Measurements from ENCODE around the gene CAPN15. TPM values are rescaled to one million over a fixed set of nuclear protein-coding genes. Genes with fewer than 3 reads are reported as not detected.
A peak's percentile ranks its signal among the peaks of the same experiment; 100 is the strongest.

CAPN15 gene
- polyA plus RNA-seq, 10 donors = 14.3 to 30.0 (median 24.0) TPM

GRCh38 chr16:524274-525040, 3.1 kb upstream of the CAPN15 start:
- no peak for DNase-seq

- no peak for DNase-seq
Observed at GRCh38 chr16:525123-525519, 2.4 kb upstream of the CAPN15 start.

- peak in 2 of 3 donors; percentile 28 to 56 for DNase-seq
Observed at GRCh38 chr16:525520-526180, 1.9 kb upstream of the CAPN15 start.

GRCh38 chr16:526181-527014, 1.1 kb upstream of the CAPN15 start:
- DNase-seq = no peak

GRCh38 chr16:528111-529011, 849 bp downstream of the CAPN15 start:
- peak in 2 of 3 donors; percentile 29 to 62 for DNase-seq

- DNase-seq = no peak
Observed at GRCh38 chr16:529012-529575, 1.6 kb downstream of the CAPN15 start.

- DNase-seq = no peak
Observed at GRCh38 chr16:530111-530817, 2.8 kb downstream of the CAPN15 start.

GRCh38 chr16:531494-532125, 4.1 kb downstream of the CAPN15 start:
- no peak for DNase-seq

- no peak for DNase-seq
Observed at GRCh38 chr16:533391-534123, 6.0 kb downstream of the CAPN15 start.

- peak in 2 of 3 donors; percentile 57 to 59 for DNase-seq
Observed at GRCh38 chr16:534135-534534, 6.6 kb downstream of the CAPN15 start.

- no peak for DNase-seq
Observed at GRCh38 chr16:534856-535445, 7.4 kb downstream of the CAPN15 start.

- peak in 1 of 3 donors; percentile 49 for DNase-seq
Observed at GRCh38 chr16:535446-536405, 8.2 kb downstream of the CAPN15 start.

- DNase-seq = no peak
Observed at GRCh38 chr16:536746-537145, 9.2 kb downstream of the CAPN15 start.

- DNase-seq = no peak
Observed at GRCh38 chr16:537415-538335, 10.2 kb downstream of the CAPN15 start.

- no peak for DNase-seq
Observed at GRCh38 chr16:539901-540530, 12.5 kb downstream of the CAPN15 start.
